Vagina (tissue), 2 donors: ENCODE results near the gene CMTM3.

ENCODE experiments used
- POLR2A ChIP-seq, 2 donors: fragments of 450-650 bp; IDR thresholded peaks; one replicate each; pipeline ENCODE4 v1.6.1; 2017; ENCODE audit warnings: antibody characterized with exemption in 2 of 2, mild to moderate bottlenecking in 2 of 2, moderate library complexity in 2 of 2
- POLR2AphosphoS5 ChIP-seq, 2 donors: sonication (generic); formaldehyde crosslinking; IDR thresholded peaks; one replicate each; pipeline ENCODE4 v1.9.0; 2017; ENCODE audit warnings: antibody characterized with exemption in 2 of 2, mild to moderate bottlenecking in 2 of 2, low read depth in 1 of 2; ENCODE audit not compliant: insufficient read depth in 1 of 2
- TF ChIP-seq, protein P1 (sequence below), 3 experiments: fragments of 450-650 bp in 2 of 3; fragments of 200-600 bp in 1 of 3; sonication (generic) in 1 of 3; IDR thresholded peaks; one replicate each; pipeline ENCODE4 v1.5.1; 2017 to 2019; ENCODE audit warnings: antibody characterized with exemption in 3 of 3, mild to moderate bottlenecking in 2 of 3, moderate library complexity in 2 of 3

DNA sequence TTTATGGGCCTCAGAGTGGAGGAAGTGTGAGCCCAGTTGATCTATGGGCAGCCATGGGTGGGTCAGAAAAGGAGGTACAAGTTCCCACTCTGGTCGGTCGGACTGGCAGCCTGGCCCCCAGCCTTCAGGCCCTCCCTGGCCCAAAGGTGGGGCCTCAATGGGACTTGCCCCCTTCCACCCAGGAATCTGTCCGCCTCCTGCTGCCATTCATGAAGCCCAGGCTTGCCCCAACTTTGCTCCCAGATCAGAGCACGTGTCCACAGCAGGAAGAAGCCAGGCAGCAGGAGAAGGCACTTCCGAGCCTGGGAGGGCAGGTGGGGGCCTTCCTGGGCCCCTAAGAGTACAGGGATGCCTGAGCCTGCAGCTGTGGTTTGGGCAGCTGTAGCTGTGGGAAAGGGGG, 3.0 kb upstream of the CMTM3 start:
- no peak for TF ChIP-seq POLR2A (IDR thresholded peaks at IDR 0.05)
- TF ChIP-seq POLR2AphosphoS5 (IDR thresholded peaks at IDR 0.05; ENCODE audit: insufficient read depth in 1 of 2, low read depth in 1 of 2), result no peak
- TF ChIP-seq, protein P1, sequence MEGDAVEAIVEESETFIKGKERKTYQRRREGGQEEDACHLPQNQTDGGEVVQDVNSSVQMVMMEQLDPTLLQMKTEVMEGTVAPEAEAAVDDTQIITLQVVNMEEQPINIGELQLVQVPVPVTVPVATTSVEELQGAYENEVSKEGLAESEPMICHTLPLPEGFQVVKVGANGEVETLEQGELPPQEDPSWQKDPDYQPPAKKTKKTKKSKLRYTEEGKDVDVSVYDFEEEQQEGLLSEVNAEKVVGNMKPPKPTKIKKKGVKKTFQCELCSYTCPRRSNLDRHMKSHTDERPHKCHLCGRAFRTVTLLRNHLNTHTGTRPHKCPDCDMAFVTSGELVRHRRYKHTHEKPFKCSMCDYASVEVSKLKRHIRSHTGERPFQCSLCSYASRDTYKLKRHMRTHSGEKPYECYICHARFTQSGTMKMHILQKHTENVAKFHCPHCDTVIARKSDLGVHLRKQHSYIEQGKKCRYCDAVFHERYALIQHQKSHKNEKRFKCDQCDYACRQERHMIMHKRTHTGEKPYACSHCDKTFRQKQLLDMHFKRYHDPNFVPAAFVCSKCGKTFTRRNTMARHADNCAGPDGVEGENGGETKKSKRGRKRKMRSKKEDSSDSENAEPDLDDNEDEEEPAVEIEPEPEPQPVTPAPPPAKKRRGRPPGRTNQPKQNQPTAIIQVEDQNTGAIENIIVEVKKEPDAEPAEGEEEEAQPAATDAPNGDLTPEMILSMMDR (IDR thresholded peaks at IDR 0.05), result no peak
